HAP-1 (cell line): ENCODE results near the gene ADD3.

Experiments used
- DNase-seq, 2 experiments: peaks; one replicate each; pipeline ENCODE4 v3.0.0-alpha.2; 2016 to 2020; ENCODE audit warnings: low spot score in 2 of 2
- H3K27me3 ChIP-seq: fragments of 250-450 bp; sonication (Bioruptor Pico); 2 replicates; pipeline ENCODE4 v1.5.1; 2020; ENCODE audit warnings: low read depth, mild to moderate bottlenecking, moderate library complexity
- H3K36me3 ChIP-seq: fragments of 250-450 bp; sonication (Bioruptor Pico); replicated peaks from 2 replicates; pipeline ENCODE4 v1.5.1; 2020; ENCODE audit warnings: mild to moderate bottlenecking
- H3K4me1 ChIP-seq: fragments of 250-450 bp; sonication (Bioruptor Pico); 2 replicates; pipeline ENCODE4 v1.5.1; 2020; ENCODE audit warnings: mild to moderate bottlenecking
- H3K4me3 ChIP-seq: fragments of 250-450 bp; sonication (Bioruptor Pico); 2 replicates; pipeline ENCODE4 v1.5.1; 2020; ENCODE audit warnings: mild to moderate bottlenecking, moderate library complexity
- H3K9me3 ChIP-seq: fragments of 250-450 bp; sonication (Bioruptor Pico); 2 replicates; pipeline ENCODE4 v1.5.1; 2020; ENCODE audit warnings: mild to moderate bottlenecking, moderate library complexity
- in situ Hi-C: fragments of 300-500 bp; cut with MboI; formaldehyde crosslinking; loops from 3 replicates; pipeline ENCODE4 v1.14.3; 2020; ENCODE audit warnings: low sequenced_read_pairs, inconsistent platforms, mixed read lengths

Gene ADD3

GRCh38 chr10:110163192-110163773, 155.5 kb downstream of the ADD3 start:
- in situ Hi-C loops: no loop called here
- H3K27me3 ChIP-seq: peaks cover 8% of the 10 kb centered on the region; the same call in 1 of the 2 replicates
- peak; percentile 47 to 93 for DNase-seq

GRCh38 chr10:110163841-110164240, 156.1 kb downstream of the ADD3 start:
- Histone ChIP-seq H3K4me1 (peaks cover 19% of the 10 kb centered on the region), H3K27me3 (peaks cover 11% of the 10 kb centered on the region; the same call in 1 of the 2 replicates), H3K36me3 (no peaks in the 10 kb centered on the region), H3K9me3 (no peaks in the 10 kb centered on the region), H3K4me3 (no peak overlapping the region)
- in situ Hi-C loops: no loop called here
- DNase-seq: peak; percentile 39 to 47

More at GRCh38 chr10:110163192-110163773, 155.5 kb downstream of the ADD3 start:
- H3K36me3 ChIP-seq: no peaks in the 10 kb centered on the region
- peaks cover 19% of the 10 kb centered on the region for H3K4me1 ChIP-seq
- H3K4me3 ChIP-seq: no peak overlapping the region
- H3K9me3 ChIP-seq: no peaks in the 10 kb centered on the region

DNA sequence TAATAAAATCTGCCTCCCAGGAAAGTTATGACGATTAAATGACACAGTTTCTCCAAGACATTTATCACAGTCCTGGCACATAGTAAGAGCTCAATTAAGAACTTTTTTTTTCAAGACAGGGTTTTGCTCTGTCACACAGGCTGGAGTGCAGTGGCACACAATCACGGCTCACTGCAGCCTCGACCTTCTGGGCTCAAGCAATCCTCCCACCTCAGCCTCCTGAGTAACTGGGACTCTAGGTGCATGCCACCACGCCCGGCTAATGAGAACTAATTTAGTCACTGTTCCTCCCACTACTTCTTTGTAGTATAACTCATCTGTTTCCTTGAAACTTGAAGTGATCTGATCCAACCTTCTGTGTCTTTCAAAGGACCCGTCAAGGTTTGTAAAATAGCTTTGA, 157.5 kb downstream of the ADD3 start:
- Histone ChIP-seq H3K27me3 (peaks cover 21% of the 10 kb centered on the region), H3K4me1 (peaks cover 24% of the 10 kb centered on the region), H3K9me3 (no peaks in the 10 kb centered on the region), H3K4me3 (no peak overlapping the region), H3K36me3 (no peaks in the 10 kb centered on the region)
- in situ Hi-C loops: no loop called here
- no peak for DNase-seq

DNA sequence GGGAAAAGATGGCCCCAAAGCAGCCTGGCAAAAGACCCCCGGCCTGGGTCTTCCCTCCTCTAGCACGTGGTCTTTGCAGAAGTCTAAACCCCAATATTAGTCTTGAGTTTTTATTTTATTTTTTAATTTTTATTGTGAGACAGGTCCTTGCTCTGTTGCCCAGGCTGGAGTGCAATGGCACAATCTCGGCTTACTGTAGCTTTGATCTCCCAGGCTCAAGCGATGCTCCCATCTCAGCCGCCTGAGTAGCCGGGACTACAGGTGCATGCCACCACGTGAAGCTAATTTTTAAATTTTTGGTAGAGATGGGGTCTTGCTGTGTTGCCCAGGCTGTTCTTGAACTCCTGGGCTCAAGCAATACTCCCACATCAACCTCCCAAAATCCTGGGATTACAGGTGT, 159.4 kb downstream of the ADD3 start:
- H3K4me3 ChIP-seq: no peak overlapping the region
- no peak for DNase-seq
- peaks cover 29% of the 10 kb centered on the region for H3K27me3 ChIP-seq

DNA sequence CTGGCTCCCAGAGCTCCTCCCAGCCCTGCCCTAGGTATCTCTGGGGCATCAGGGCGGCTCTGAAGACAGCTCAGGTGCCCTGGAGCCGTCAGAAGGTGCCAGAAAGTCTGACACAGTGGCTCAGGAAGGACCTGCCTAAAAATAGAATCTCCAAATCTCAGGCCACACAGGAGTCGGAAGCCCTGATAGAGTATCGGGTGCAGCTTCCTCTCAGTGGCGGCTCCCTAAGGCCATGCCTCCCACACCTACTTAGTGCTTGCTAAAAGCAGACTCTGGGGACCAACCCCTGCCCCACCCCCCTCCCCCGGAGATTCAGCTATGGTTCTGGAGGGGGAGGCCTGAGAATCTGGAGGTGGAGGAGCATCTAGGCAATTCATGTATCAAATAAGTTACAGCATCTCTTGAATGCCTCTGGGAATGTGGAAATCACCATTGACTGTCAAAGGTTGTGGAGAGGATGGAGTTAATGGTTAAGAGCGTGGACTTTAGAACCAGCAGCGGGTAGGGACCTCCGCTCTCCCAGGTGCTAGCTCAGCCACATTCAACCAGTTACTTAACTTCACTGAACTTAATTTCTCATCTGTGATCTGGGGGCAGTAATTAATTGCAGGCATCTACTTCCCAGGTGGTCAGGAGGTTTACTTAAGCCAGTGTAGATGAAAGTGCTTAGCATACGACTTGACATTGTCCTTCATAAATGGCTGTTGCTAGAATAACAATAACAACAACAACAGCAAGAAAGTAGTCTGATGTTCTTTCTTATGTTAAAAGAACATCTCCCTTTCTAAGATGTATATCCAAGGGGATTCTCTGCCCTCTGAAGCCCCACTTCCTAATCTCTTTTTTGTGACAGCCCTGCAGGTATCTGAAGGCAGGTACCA, 161.1 kb downstream of the ADD3 start:
- no peaks in the 10 kb centered on the region for H3K36me3 ChIP-seq
- H3K4me3 ChIP-seq: no peak overlapping the region
- H3K9me3 ChIP-seq: no peaks in the 10 kb centered on the region
- no peak for DNase-seq
- peaks cover 14% of the 10 kb centered on the region for H3K4me1 ChIP-seq
- peaks cover 31% of the 10 kb centered on the region for H3K27me3 ChIP-seq
- in situ Hi-C loops: no loop called here

More for the DNA sequence above, 159.4 kb downstream of the ADD3 start:
- no peaks in the 10 kb centered on the region for H3K9me3 ChIP-seq
- H3K4me1 ChIP-seq: peaks cover 24% of the 10 kb centered on the region
- in situ Hi-C loops: no loop called here
- H3K36me3 ChIP-seq: no peaks in the 10 kb centered on the region

DNA sequence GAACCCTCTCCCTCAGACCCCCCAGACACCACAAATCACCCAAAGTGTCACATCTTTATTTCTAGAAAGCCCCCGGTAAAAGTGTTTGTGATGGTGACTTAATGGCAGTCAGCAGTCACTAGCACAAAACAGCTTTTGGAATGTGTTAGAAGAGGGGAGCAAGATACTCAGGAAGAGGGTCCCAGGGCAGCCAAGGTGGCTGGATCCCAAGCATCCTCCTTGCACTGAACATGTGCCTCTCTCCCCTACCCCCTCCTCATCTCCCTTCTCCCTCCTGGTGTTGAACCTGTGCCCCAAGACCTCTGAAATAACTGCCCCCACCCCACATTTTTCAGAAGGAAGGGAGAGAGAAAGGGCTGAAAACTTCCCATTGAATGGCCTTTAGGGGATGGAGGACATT, 161.8 kb downstream of the ADD3 start:
- in situ Hi-C loops: no loop called here
- Histone ChIP-seq H3K4me3 (no peak overlapping the region), H3K27me3 (peaks cover 31% of the 10 kb centered on the region)

DNA sequence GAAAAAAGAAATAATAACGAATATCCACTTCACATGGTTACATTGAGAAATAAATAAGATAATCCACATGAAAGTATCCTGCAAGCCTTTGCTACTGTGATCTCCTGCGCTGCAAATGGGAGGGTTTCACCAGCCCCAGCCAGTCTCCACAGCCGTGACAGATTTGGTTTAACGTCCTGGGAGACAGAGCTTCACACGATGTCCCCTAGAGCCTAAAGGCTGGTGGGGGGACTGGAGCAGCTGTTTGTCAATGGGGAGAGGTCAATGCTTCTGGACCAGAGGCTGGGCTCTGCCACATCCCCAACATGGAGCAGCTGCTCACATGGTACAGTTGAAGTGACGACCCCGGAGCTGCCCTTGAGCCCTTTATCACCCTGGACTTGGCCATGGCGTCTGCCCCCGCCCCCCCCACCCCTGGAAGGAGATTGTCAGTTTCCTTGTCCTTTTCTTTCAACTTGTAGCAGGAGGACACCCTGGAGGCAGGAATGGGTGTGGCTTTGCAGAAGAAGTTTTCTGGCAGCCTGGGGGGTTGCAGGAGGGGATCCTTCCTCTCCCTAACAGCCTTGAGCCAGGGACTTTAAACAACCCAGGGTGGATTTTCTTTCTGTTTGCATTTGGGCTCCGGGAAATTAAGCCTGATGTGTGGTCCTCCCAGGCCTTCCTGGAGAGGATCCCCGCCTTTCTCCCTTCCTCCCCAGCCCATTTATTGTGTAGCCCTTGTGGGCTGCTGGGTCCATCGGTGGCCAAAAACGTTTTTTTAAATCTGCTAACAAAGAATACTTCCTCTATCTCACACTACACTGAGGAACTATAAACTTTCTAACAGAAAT, 162.6 kb downstream of the ADD3 start:
- H3K4me3 ChIP-seq: no peak overlapping the region
- H3K4me1 ChIP-seq: peaks cover 19% of the 10 kb centered on the region
- DNase-seq: no peak
- no peaks in the 10 kb centered on the region for H3K36me3 ChIP-seq
- H3K9me3 ChIP-seq: no peaks in the 10 kb centered on the region
- in situ Hi-C loops: no loop called here
- peaks cover 31% of the 10 kb centered on the region for H3K27me3 ChIP-seq

More for the DNA sequence above, 161.8 kb downstream of the ADD3 start:
- peaks cover 15% of the 10 kb centered on the region for H3K4me1 ChIP-seq
- no peaks in the 10 kb centered on the region for H3K36me3 ChIP-seq
- no peaks in the 10 kb centered on the region for H3K9me3 ChIP-seq
- DNase-seq: no peak

DNA sequence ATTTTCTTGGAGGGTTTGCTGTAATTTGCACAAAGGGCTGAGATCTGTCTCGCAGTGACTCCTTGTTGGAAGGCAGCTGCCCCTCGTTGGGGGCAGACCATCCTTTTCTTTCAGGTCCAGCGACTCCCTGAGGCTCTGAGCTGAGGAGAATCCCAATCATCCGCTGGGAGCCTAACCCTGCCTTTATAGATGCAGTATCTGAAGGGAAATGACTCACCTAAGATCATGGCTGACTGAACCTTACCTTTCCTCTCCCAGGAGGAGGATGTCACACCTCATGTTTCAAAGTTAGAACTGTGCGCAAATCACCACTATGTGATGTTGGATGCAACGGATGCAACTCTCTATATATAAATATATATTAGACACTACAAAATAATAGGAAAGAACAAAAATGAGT, 163.2 kb downstream of the ADD3 start:
- peaks cover 31% of the 10 kb centered on the region for H3K27me3 ChIP-seq
- no peaks in the 10 kb centered on the region for H3K9me3 ChIP-seq
- no peaks in the 10 kb centered on the region for H3K36me3 ChIP-seq
- in situ Hi-C loops: no loop called here
- no peak for DNase-seq
- H3K4me3 ChIP-seq: no peak overlapping the region
- H3K4me1 ChIP-seq: peaks cover 22% of the 10 kb centered on the region

DNA sequence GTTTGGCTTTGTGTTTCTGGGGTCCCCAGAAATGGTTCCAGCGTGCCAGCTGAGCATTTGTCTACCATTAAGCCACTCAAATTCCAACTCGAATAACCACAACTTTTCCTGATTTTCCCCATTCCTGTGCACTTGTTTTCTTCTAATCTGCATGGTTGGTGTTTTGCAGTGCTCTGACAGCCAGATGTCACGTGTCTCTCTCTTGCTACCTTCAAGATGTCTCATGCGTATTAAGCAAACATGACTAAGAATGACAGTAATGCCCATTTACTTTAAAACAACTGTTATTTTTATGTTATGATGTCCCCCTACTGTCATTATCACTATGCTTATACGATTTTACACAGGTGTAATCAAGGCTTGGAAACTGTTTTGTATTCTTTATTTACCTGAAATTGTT, 164.4 kb downstream of the ADD3 start:
- peaks cover 26% of the 10 kb centered on the region for H3K4me1 ChIP-seq
- in situ Hi-C loops: no loop called here
- H3K4me3 ChIP-seq: no peak overlapping the region
- H3K9me3 ChIP-seq: no peaks in the 10 kb centered on the region
- peaks cover 31% of the 10 kb centered on the region for H3K27me3 ChIP-seq
- no peak for DNase-seq
- H3K36me3 ChIP-seq: no peaks in the 10 kb centered on the region

GRCh38 chr10:110174201-110174600, 166.4 kb downstream of the ADD3 start:
- DNase-seq: peak; percentile 71 to 72
- in situ Hi-C loops: no loop called here
- H3K9me3 ChIP-seq: no peaks in the 10 kb centered on the region
- no peak overlapping the region for H3K4me3 ChIP-seq
- no peaks in the 10 kb centered on the region for H3K36me3 ChIP-seq
- H3K4me1 ChIP-seq: peaks cover 23% of the 10 kb centered on the region
- H3K27me3 ChIP-seq: peaks cover 16% of the 10 kb centered on the region

GRCh38 chr10:110174816-110175215, 167.0 kb downstream of the ADD3 start:
- in situ Hi-C loops: no loop called here
- H3K9me3 ChIP-seq: no peaks in the 10 kb centered on the region
- H3K36me3 ChIP-seq: no peaks in the 10 kb centered on the region
- H3K27me3 ChIP-seq: peaks cover 11% of the 10 kb centered on the region
- peaks cover 22% of the 10 kb centered on the region for H3K4me1 ChIP-seq
- no peak overlapping the region for H3K4me3 ChIP-seq
- no peak for DNase-seq

GRCh38 chr10:110175406-110175805, 167.6 kb downstream of the ADD3 start:
- Histone ChIP-seq H3K4me3 (no peak overlapping the region), H3K36me3 (no peaks in the 10 kb centered on the region), H3K4me1 (peaks cover 22% of the 10 kb centered on the region), H3K9me3 (no peaks in the 10 kb centered on the region), H3K27me3 (peaks cover 10% of the 10 kb centered on the region)
- DNase-seq: no peak
- in situ Hi-C loops: no loop called here

DNA sequence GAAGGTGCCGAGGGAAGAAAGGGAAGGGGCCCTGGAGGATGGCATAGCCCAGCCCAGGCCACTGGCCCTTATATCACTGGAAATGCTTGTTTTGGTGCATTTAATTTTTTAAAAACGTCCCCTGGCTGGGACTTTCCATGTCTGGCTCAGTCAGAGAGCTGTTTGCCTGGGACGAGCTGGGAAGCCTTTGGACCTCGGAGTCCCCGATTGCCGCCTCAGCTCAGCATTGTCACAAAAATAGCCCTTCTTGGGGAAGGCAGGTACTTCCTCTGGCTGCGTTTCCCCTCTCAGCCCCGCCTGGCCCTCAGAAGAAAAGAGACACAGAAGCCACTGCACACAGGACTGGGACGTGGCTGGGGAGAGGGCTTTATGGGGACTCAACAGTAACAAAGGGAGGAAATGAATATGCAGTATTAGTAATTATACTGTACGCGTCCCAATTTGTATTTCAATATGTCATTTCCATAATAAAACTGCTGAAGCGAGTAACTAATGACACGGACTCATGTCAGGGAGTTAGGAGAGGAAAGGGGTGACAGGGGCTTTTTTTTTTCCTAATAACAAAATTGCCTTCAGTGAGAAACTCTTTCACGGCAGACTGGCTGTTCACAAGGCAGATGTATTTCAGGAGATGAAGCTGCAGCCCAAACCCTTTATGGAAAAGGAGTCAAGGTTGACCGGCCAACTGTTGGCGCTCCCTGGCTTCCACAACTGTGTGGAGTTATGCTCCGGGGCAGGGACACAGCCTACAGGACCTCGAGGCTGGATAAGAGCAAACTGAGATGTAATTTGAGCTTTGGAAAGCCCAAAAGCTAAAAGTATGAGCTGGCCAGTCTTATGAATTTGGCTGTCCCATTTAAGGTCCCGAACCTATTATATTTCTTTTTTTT, 168.6 kb downstream of the ADD3 start:
- H3K4me3 ChIP-seq: no peak overlapping the region
- no peaks in the 10 kb centered on the region for H3K36me3 ChIP-seq
- in situ Hi-C loops: no loop called here
- no peaks in the 10 kb centered on the region for H3K9me3 ChIP-seq
- H3K4me1 ChIP-seq: peaks cover 22% of the 10 kb centered on the region
- H3K27me3 ChIP-seq: peaks cover 4% of the 10 kb centered on the region; the same call in 1 of the 2 replicates
- peak; percentile 56 to 64 for DNase-seq
